SK-N-SH (cell line): ENCODE measurements around the gene BMAL2. TPM values are rescaled to one million over a fixed set of nuclear protein-coding genes. Genes with fewer than 3 reads are reported as not detected.

Source experiments
- CTCF ChIA-PET: fragments of 300-600, 350-600 bp; formaldehyde crosslinking; extraction: SDS; loops from one replicate; lab custom pipeline; 2021; lab: Yijun Ruan, JAX
- POLR2A ChIA-PET: fragments of 350-600 bp; sonication (Branson Sonifier 250); formaldehyde crosslinking; extraction: SDS; loops from one replicate; lab custom pipeline; 2020; ENCODE audit warnings: antibody characterized with exemption, inconsistent platforms; lab: Yijun Ruan, JAX
- DNase-seq: peaks from one replicate; pipeline ENCODE4 v3.0.0; 2012
- H2AFZ ChIP-seq: fragments of 200-600 bp; sonication (generic); 2 replicates; pipeline ENCODE4 v1.8.1; 2016; ENCODE audit warnings: antibody characterized with exemption, mild to moderate bottlenecking, low read depth
- H3F3A ChIP-seq: fragments of 200-600 bp; sonication (generic); replicated peaks from 2 replicates; pipeline ENCODE3; 2016; ENCODE audit warnings: antibody characterized with exemption, mild to moderate bottlenecking; ENCODE audit not compliant: insufficient read depth
- H3K27ac ChIP-seq, 2 experiments: fragments of 200-500 bp in 1 of 2; fragments of 200-600 bp in 1 of 2; sonication (Bioruptor generic) in 1 of 2; sonication (generic), shearing (Covaris generic) in 1 of 2; 2 replicates each; pipeline versions ENCODE4 v1.5.1 to v1.6.1; 2014 to 2016; ENCODE audit warnings: low read depth in 2 of 2, inconsistent platforms in 1 of 2, low read length in 1 of 2, mild to moderate bottlenecking in 1 of 2, mixed read lengths in 1 of 2
- H3K27me3 ChIP-seq: fragments of 200-600 bp; sonication (generic), shearing (Covaris generic); 2 replicates; pipeline ENCODE4 v1.6.1; 2016; ENCODE audit warnings: mixed run types; ENCODE audit not compliant: insufficient read depth
- H3K36me3 ChIP-seq, 2 experiments: fragments of 200-500 bp in 1 of 2; fragments of 200-600 bp in 1 of 2; sonication (Bioruptor generic) in 1 of 2; sonication (generic) in 1 of 2; replicated peaks in 1 of 2; 2 replicates each; pipeline versions ENCODE3 to v1.5.1; 2014 to 2016; ENCODE audit warnings: low read length in 1 of 2, mild to moderate bottlenecking in 1 of 2; ENCODE audit not compliant: insufficient read depth in 2 of 2, control insufficient read depth in 1 of 2
- H3K4me1 ChIP-seq, 2 experiments: fragments of 200-500 bp in 1 of 2; fragments of 200-600 bp in 1 of 2; sonication (Bioruptor generic) in 1 of 2; sonication (generic), shearing (Covaris generic) in 1 of 2; 2 replicates each; pipeline versions ENCODE4 v1.5.1 to v1.6.1; 2014 to 2016; ENCODE audit warnings: low read depth in 1 of 2, low read length in 1 of 2, mixed run types in 1 of 2; ENCODE audit not compliant: insufficient read depth in 2 of 2, control insufficient read depth in 1 of 2
- H3K4me2 ChIP-seq: fragments of 200-600 bp; sonication (generic), shearing (Covaris generic); 2 replicates; pipeline ENCODE4 v1.6.1; 2017; ENCODE audit warnings: mixed run types
- H3K4me3 ChIP-seq, 2 experiments: fragments of 200-500 bp in 1 of 2; fragments of 200-600 bp in 1 of 2; sonication (Bioruptor generic) in 1 of 2; sonication (generic), shearing (Covaris generic) in 1 of 2; 2 replicates each; pipeline versions ENCODE4 v1.5.1 to v1.8.1; 2014 to 2016; ENCODE audit warnings: low read depth in 2 of 2, inconsistent platforms in 1 of 2, low read length in 1 of 2, mild to moderate bottlenecking in 1 of 2, mixed read lengths in 1 of 2, moderate library complexity in 1 of 2
- H3K79me2 ChIP-seq: fragments of 200-600 bp; sonication (generic); 2 replicates; pipeline ENCODE4 v1.8.1; 2017; ENCODE audit warnings: mild to moderate bottlenecking; ENCODE audit not compliant: insufficient read depth
- H3K9ac ChIP-seq: fragments of 200-600 bp; sonication (generic); 2 replicates; pipeline ENCODE4 v1.6.1; 2017; ENCODE audit warnings: mixed run types
- H3K9me2 ChIP-seq: fragments of 200-600 bp; sonication (generic); 2 replicates; pipeline ENCODE4 v1.6.1; 2017; ENCODE audit warnings: mixed run types
- H3K9me3 ChIP-seq: fragments of 200-600 bp; sonication (generic); 2 replicates; pipeline ENCODE4 v1.6.1; 2017; ENCODE audit warnings: mixed run types, mild to moderate bottlenecking, moderate library complexity
- H4K20me1 ChIP-seq: fragments of 200-600 bp; sonication (generic); 2 replicates; pipeline ENCODE4 v1.6.1; 2017; ENCODE audit warnings: mild to moderate bottlenecking, mixed run types; ENCODE audit not compliant: insufficient read depth
- ELF1 ChIP-seq: IDR thresholded peaks from 2 replicates; pipeline ENCODE4 v1.4.0; 2012
- EP300 ChIP-seq, 2 experiments: IDR thresholded peaks; 2 replicates each; pipeline versions ENCODE4 v1.4.0 to v1.6.1; 2012; ENCODE audit warnings: borderline replicate concordance in 1 of 2, low read depth in 1 of 2, low read length in 1 of 2
- EZH2phosphoT487 ChIP-seq: fragments of 200-600 bp; sonication (generic); IDR thresholded peaks from 2 replicates; pipeline ENCODE4 v1.6.1; 2017; ENCODE audit warnings: low read depth, mixed run types, mild to moderate bottlenecking, antibody characterized with exemption, moderate library complexity, borderline replicate concordance
- FOXM1 ChIP-seq: IDR thresholded peaks from 2 replicates; pipeline ENCODE4 v1.4.0; 2012; ENCODE audit warnings: low read depth, mild to moderate bottlenecking
- GABPA ChIP-seq: IDR thresholded peaks from 2 replicates; pipeline ENCODE4 v1.4.0; 2012; ENCODE audit warnings: low read depth, mild to moderate bottlenecking
- MXI1 ChIP-seq: IDR thresholded peaks from 2 replicates; pipeline ENCODE4 v1.6.1; 2012; ENCODE audit warnings: mild to moderate bottlenecking, low read depth, low read length, improper control_type of control experiment
- NRF1 ChIP-seq: IDR thresholded peaks from 2 replicates; pipeline ENCODE4 v1.6.1; 2012; ENCODE audit warnings: low read depth, mild to moderate bottlenecking, low read length
- RCOR1 ChIP-seq: fragments of 150-350 bp; IDR thresholded peaks from 2 replicates; pipeline ENCODE4 v1.6.1; 2017; ENCODE audit warnings: antibody characterized with exemption, low read length
- SMC3 ChIP-seq: IDR thresholded peaks from 2 replicates; pipeline ENCODE4 v1.6.1; 2012; ENCODE audit warnings: low read depth, low read length, improper control_type of control experiment
- TAF1 ChIP-seq: IDR thresholded peaks from 2 replicates; pipeline ENCODE4 v1.6.1; 2012; ENCODE audit warnings: low read depth, mild to moderate bottlenecking, low read length, moderate library complexity, borderline replicate concordance
- WGBS: methylation state at CpG from one replicate; pipeline ENCODE4 v1.1.6; 2017; ENCODE audit warnings: low lambda C conversion rate; 5-methylcytosine and 5-hydroxymethylcytosine counted together
- polyA plus RNA-seq, 3 experiments: library from polyadenylated mRNA; depleted of rRNA; stranded (reverse); fragments of >200 nt; gene quantifications; 2 replicates each; pipeline ENCODE4 v1.2.3, GENCODE V29; 2012
- TF ChIP-seq, protein P1 (sequence below): IDR thresholded peaks from 2 replicates; pipeline ENCODE4 v1.4.0; 2012; ENCODE audit warnings: low read depth, borderline replicate concordance
- TF ChIP-seq, protein P2 (sequence below): IDR thresholded peaks from 2 replicates; pipeline ENCODE4 v1.6.1; 2012; ENCODE audit warnings: mild to moderate bottlenecking, low read depth, low read length, moderate library complexity
- TF ChIP-seq, protein P3 (sequence below): IDR thresholded peaks from 2 replicates; pipeline ENCODE4 v1.4.0; 2012; ENCODE audit warnings: low read depth, borderline replicate concordance
- TF ChIP-seq, protein P4 (sequence below): fragments of 150-350 bp; IDR thresholded peaks from 2 replicates; pipeline ENCODE4 v1.6.1; 2017; ENCODE audit warnings: antibody characterized with exemption, low read length, low read depth, borderline replicate concordance
- TF ChIP-seq, protein P5 (sequence below): fragments of 150-350 bp; IDR thresholded peaks from 2 replicates; pipeline ENCODE4 v1.6.1; 2016; ENCODE audit warnings: mild to moderate bottlenecking, low read depth, low read length

The BMAL2 gene
- polyA plus RNA-seq, 1 of the 3 experiments (the other 2 are of a cell fraction), result 6.4 TPM

DNA sequence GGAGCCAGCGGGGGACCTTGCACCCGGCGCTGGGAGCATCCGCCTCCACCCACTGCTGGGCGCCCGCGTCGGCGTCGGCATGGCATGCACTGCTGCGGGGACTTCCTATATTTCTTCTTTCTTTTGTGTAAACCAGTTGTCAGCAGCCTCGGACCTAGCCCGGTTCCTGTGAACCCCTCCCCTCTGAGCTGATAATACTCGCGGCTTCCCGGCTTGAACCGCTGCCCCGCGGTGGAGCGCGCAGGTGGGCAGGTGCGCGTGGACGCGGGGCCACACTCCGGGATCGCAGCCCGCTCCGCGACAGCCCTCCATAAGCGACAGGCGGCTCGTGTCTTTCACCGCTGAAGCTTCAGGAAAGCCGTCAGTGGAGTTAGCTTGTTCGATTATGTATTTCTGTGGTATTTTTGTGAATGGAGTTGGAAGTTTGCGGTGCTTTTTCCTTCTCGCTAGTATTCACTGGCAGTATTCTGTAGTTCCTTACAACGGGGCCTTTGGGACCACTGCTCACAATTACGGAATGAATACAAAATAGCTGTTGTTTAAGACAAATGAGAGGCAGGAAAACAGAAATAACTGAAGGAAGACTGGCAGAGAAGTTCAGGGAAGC lies 870 bp downstream of the BMAL2 start:
- 8% methylated on average over 33 of the region's 40 CpGs for WGBS
- H3K4me2 ChIP-seq, result peak overlapping the region; percentile 86
- no peaks in the 10 kb centered on the region for H3K9me2 ChIP-seq
- DNase-seq, result no peak
- H3K27ac ChIP-seq, result no peak overlapping the region
- peak overlapping the region; percentile 81; the same call in 1 of the 2 replicates for H2AFZ ChIP-seq
- H3K27me3 ChIP-seq, result no peaks in the 10 kb centered on the region
- H3K36me3 ChIP-seq, result no peaks in the 10 kb centered on the region
- H3K9me3 ChIP-seq, result no peaks in the 10 kb centered on the region
- H3K4me1 ChIP-seq, result peaks cover 6 to 8% of the 10 kb centered on the region in 2 experiments; a peak in 3 of 4 replicates
- no peaks in the 10 kb centered on the region for H4K20me1 ChIP-seq
- peak overlapping the region; percentile 75 to 87 for H3K4me3 ChIP-seq
- TF ChIP-seq MXI1 (no peak), NRF1 (no peak), GABPA (no peak)
- peaks cover 17% of the 10 kb centered on the region for H3F3A ChIP-seq
- CTCF ChIA-PET, result interaction anchor here (1.2 to 2.0 kb wide), 4 partner anchors 28 to 318 kb away, joined by 3 to 7 read pairs (median 4); no protein-coding TSS in a partner anchor
- peak overlapping the region; percentile 67 for H3K9ac ChIP-seq
- H3K79me2 ChIP-seq, result peaks cover 39% of the 10 kb centered on the region
- POLR2A ChIA-PET, result no interaction called here

DNA sequence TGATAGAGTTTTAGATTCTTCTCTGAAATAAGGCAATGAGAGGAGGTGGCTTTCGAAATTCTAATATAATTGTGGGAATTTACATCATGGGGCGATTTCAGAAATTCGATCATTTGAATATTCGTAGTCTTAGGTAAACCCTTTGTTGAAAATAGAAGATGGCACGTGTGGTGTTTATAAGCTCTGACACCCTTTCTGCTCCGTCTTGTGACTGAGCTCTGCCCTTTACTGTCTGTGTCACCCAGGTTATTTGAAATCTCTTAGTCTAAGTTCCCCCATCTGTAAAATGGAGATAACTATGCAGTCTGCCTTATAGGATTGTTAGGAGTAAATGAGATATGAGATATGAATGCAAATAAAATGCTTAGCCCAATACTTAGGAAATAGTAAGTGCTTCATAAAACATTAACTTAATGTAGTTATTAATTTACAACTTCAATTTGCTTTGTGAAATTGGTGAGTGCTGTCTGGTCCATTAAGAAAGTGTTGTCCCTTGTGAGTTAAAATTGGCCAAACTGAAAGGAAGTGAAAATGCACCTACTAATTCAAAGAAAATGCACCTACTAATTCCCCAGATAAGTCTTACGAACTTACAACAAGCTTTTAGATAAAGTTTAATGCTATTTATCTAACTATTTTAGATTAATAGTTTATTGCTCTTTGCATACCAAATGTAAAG lies 1.5 kb downstream of the BMAL2 start:
- H3K9ac ChIP-seq, result peak overlapping the region; percentile 67; the same call in 1 of the 2 replicates
- ChIA-PET CTCF (interaction anchor here (1.0 to 1.6 kb wide), 3 partner anchors 11 to 318 kb away, joined by 3 to 7 read pairs (median 4); no protein-coding TSS in a partner anchor), POLR2A (no interaction called here)
- H3K27me3 ChIP-seq, result no peaks in the 10 kb centered on the region
- 0 out of 2 replicates have a peak overlapping the region, but pooled peaks have one; percentile 81 for H2AFZ ChIP-seq
- peak overlapping the region; percentile 75 to 87 for H3K4me3 ChIP-seq
- no peaks in the 10 kb centered on the region for H3K36me3 ChIP-seq
- H3K4me2 ChIP-seq, result peak overlapping the region; percentile 86
- H3K79me2 ChIP-seq, result peaks cover 44% of the 10 kb centered on the region
- no peak for DNase-seq
- no peaks in the 10 kb centered on the region for H3K9me2 ChIP-seq
- H3K4me1 ChIP-seq, result peaks cover 6 to 8% of the 10 kb centered on the region in 2 experiments; a peak in 3 of 4 replicates
- WGBS, result 67% methylated on average over 7 of the region's 7 CpGs
- H3F3A ChIP-seq, result peaks cover 17% of the 10 kb centered on the region
- no peaks in the 10 kb centered on the region for H3K9me3 ChIP-seq
- no peaks in the 10 kb centered on the region for H4K20me1 ChIP-seq
- H3K27ac ChIP-seq, result no peak overlapping the region
- TF ChIP-seq, protein P1, sequence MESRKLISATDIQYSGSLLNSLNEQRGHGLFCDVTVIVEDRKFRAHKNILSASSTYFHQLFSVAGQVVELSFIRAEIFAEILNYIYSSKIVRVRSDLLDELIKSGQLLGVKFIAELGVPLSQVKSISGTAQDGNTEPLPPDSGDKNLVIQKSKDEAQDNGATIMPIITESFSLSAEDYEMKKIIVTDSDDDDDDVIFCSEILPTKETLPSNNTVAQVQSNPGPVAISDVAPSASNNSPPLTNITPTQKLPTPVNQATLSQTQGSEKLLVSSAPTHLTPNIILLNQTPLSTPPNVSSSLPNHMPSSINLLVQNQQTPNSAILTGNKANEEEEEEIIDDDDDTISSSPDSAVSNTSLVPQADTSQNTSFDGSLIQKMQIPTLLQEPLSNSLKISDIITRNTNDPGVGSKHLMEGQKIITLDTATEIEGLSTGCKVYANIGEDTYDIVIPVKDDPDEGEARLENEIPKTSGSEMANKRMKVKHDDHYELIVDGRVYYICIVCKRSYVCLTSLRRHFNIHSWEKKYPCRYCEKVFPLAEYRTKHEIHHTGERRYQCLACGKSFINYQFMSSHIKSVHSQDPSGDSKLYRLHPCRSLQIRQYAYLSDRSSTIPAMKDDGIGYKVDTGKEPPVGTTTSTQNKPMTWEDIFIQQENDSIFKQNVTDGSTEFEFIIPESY, result no peak
- TF ChIP-seq RCOR1 (no peak), EP300 (IDR thresholded peaks at IDR 0.05; ENCODE audit: borderline replicate concordance in 1 of 2, low read depth in 1 of 2, low read length in 1 of 2) (no peak), SMC3 (no peak), FOXM1 (no peak), MXI1 (no peak), TAF1 (no peak), EZH2phosphoT487 (no peak), ELF1 (no peak)
- TF ChIP-seq, protein P2, sequence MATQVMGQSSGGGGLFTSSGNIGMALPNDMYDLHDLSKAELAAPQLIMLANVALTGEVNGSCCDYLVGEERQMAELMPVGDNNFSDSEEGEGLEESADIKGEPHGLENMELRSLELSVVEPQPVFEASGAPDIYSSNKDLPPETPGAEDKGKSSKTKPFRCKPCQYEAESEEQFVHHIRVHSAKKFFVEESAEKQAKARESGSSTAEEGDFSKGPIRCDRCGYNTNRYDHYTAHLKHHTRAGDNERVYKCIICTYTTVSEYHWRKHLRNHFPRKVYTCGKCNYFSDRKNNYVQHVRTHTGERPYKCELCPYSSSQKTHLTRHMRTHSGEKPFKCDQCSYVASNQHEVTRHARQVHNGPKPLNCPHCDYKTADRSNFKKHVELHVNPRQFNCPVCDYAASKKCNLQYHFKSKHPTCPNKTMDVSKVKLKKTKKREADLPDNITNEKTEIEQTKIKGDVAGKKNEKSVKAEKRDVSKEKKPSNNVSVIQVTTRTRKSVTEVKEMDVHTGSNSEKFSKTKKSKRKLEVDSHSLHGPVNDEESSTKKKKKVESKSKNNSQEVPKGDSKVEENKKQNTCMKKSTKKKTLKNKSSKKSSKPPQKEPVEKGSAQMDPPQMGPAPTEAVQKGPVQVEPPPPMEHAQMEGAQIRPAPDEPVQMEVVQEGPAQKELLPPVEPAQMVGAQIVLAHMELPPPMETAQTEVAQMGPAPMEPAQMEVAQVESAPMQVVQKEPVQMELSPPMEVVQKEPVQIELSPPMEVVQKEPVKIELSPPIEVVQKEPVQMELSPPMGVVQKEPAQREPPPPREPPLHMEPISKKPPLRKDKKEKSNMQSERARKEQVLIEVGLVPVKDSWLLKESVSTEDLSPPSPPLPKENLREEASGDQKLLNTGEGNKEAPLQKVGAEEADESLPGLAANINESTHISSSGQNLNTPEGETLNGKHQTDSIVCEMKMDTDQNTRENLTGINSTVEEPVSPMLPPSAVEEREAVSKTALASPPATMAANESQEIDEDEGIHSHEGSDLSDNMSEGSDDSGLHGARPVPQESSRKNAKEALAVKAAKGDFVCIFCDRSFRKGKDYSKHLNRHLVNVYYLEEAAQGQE, result no peak
- TF ChIP-seq, protein P3, sequence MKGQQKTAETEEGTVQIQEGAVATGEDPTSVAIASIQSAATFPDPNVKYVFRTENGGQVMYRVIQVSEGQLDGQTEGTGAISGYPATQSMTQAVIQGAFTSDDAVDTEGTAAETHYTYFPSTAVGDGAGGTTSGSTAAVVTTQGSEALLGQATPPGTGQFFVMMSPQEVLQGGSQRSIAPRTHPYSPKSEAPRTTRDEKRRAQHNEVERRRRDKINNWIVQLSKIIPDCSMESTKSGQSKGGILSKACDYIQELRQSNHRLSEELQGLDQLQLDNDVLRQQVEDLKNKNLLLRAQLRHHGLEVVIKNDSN, result no peak
- TF ChIP-seq, protein P4, sequence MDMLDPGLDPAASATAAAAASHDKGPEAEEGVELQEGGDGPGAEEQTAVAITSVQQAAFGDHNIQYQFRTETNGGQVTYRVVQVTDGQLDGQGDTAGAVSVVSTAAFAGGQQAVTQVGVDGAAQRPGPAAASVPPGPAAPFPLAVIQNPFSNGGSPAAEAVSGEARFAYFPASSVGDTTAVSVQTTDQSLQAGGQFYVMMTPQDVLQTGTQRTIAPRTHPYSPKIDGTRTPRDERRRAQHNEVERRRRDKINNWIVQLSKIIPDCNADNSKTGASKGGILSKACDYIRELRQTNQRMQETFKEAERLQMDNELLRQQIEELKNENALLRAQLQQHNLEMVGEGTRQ, result no peak
- TF ChIP-seq, protein P5, sequence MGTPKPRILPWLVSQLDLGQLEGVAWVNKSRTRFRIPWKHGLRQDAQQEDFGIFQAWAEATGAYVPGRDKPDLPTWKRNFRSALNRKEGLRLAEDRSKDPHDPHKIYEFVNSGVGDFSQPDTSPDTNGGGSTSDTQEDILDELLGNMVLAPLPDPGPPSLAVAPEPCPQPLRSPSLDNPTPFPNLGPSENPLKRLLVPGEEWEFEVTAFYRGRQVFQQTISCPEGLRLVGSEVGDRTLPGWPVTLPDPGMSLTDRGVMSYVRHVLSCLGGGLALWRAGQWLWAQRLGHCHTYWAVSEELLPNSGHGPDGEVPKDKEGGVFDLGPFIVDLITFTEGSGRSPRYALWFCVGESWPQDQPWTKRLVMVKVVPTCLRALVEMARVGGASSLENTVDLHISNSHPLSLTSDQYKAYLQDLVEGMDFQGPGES, result no peak
